Fibroblast of the aortic adventitia (primary cell): Measurements from ENCODE around the gene BMX. TPM values are rescaled to one million over a fixed set of nuclear protein-coding genes. Genes with fewer than 3 reads are reported as not detected.

Experiments
- DNase-seq: peaks from one replicate; pipeline ENCODE4 v3.0.0-alpha.2; 2010; ENCODE audit warnings: low read depth
- H3K4me3 ChIP-seq: 2 replicates; pipeline ENCODE4 v1.5.1; 2011; ENCODE audit warnings: low read depth, mild to moderate bottlenecking, control low read depth, low read length, moderate library complexity
- CTCF ChIP-seq: IDR thresholded peaks from 2 replicates; pipeline ENCODE4 v1.5.1; 2011; ENCODE audit warnings: mild to moderate bottlenecking, low read length, control low read depth, inconsistent platforms; ENCODE audit not compliant: insufficient read depth
- total RNA-seq: library from RNA; depleted of rRNA; stranded (reverse); fragments of >200 nt; gene quantifications from 2 replicates; pipeline ENCODE4 v1.2.3, GENCODE V29; 2012; ENCODE audit warnings: low replicate concordance

BMX gene
- total RNA-seq, 1 donor, result 0.18 TPM

- TF ChIP-seq CTCF, result peak; percentile 56
- DNase-seq, result peak; percentile 78
- H3K4me3 ChIP-seq, result peak within 1 kb of the TSS; percentile 74
Observed at GRCh38 chrX:15493118-15493962, 7.3 kb upstream of the BMX start, which contains the start of gene PIR. PIR (minus strand) TSS chrX:15493333; CDS start chrX:15491257, 2,076 bp downstream.

GRCh38 chrX:15495801-15496200 lies 4.8 kb upstream of the BMX start:
- no peak for DNase-seq
- no peak overlapping the region for H3K4me3 ChIP-seq
- TF ChIP-seq CTCF, result no peak

- no peak overlapping the region for H3K4me3 ChIP-seq
- no peak for TF ChIP-seq CTCF
- DNase-seq, result no peak
Observed at GRCh38 chrX:15496824-15497223, 3.8 kb upstream of the BMX start.

GRCh38 chrX:15497865-15498264 lies 2.7 kb upstream of the BMX start:
- peak; percentile 56 for DNase-seq
- TF ChIP-seq CTCF, result peak; percentile 76
- H3K4me3 ChIP-seq, result no peak overlapping the region

- no peak for TF ChIP-seq CTCF
- no peak overlapping the region for H3K4me3 ChIP-seq
- DNase-seq, result no peak
Observed at GRCh38 chrX:15498741-15499140, 1.9 kb upstream of the BMX start.

- no peak for DNase-seq
Observed at GRCh38 chrX:15499976-15500375, 631 bp upstream of the BMX start.

More at GRCh38 chrX:15499976-15500375, 631 bp upstream of the BMX start:
- TF ChIP-seq CTCF, result no peak
- H3K4me3 ChIP-seq, result no peak overlapping the region
